Fibroblast of skin of left quadriceps (primary cell): ENCODE measurements around the gene ZNF385D.
"Not testable (repeated sequence)": the region's sequence is repeated elsewhere in the genome, so short reads cannot be mapped to it uniquely, and the experiment has no call there.

Experiments used
- DNase-seq, 2 experiments: peaks; one replicate each; pipeline ENCODE4 v3.0.0-alpha.2; 2013; ENCODE audit warnings: low read depth in 2 of 2

The ZNF385D gene

DNA sequence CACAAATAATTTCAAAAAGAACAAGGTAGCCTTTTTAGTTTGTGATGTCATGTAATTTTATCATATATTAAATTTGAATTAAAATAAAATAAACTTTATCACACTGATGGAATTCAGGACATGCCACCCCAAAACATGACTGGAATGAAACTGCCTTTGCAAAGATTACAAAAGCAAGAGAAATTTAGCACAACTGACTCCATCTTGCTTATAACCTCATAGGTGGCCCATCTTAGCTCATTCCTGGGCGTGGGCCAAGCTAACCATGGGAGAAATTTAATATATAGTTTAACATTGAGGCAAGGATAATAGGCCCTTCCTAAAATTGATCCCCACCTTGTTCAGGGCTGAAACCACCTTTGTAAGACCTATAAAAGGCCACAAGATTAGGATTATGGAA is 235.6 kb downstream of the ZNF385D start:
- no peak for DNase-seq

GRCh38 chr3:21509731-21510470 is 241.1 kb downstream of the ZNF385D start:
- no peak for DNase-seq

DNA sequence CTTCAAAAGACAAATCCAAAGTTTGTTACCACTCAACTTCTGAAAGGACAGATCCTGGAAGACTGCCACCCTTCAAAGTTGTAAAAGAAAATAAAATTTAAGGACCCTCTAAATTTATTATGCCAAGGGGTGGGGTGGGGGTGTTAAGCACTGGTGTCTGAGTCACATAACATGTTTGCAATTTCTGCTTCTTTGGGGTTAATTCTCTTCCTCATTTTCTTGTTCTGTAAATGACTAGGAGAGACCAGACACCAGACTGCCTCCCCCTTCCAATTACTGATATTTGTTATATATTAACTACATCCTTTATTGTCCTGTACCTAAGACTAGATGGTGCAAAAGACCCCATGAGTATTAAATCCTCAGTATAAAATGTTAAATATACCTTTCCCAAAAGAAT is 242.8 kb downstream of the ZNF385D start:
- no peak for DNase-seq

- DNase-seq: no peak
These were observed 245.1 kb downstream of the ZNF385D start for GRCh38 chr3:21505711-21506460.

GRCh38 chr3:21502656-21503055 is 248.4 kb downstream of the ZNF385D start:
- DNase-seq: no peak

GRCh38 chr3:21500834-21501233 is 250.2 kb downstream of the ZNF385D start:
- no peak for DNase-seq

- not testable (repeated sequence) for DNase-seq
These were observed 260.3 kb downstream of the ZNF385D start for GRCh38 chr3:21490671-21491070.

DNA sequence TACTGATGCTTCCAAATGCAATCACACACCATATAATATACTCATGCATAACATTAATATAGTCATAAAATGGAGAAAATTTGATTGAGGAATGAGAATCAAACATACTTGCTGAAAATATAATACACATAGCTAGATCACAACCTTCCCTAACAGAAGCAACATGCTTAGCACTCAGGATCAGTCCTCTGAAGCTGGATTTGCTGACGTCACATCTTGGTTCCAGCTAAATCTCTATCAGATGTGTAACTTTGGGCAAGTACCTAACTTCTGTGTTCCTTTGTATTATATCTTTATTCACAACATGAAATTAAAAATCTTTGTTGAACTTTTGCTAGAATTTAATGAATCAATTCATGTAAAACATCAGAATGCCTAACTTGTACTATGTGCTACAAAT is 263.5 kb downstream of the ZNF385D start:
- no peak for DNase-seq

GRCh38 chr3:21486024-21486935 is 264.7 kb downstream of the ZNF385D start:
- not testable (repeated sequence) for DNase-seq

DNA sequence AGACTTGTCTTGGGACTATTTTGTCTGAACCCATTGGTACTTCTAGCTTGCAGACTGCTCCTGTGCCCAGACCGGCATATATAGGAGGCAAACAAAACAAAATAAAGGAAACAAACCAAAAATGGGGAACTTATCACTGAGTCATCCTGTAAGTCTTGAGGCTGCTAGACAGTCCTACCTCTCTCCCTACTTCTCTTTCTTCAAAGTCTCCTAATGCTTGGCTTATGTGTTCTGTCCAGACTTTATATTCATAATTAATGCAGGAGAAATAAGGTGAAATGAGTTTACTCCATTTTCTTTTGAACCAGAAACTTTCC is 266.2 kb downstream of the ZNF385D start:
- no peak for DNase-seq

- DNase-seq: peak; percentile 56 to 61
These were observed 266.8 kb downstream of the ZNF385D start for GRCh38 chr3:21484057-21484827.

- no peak for DNase-seq
These were observed 269.0 kb downstream of the ZNF385D start for GRCh38 chr3:21481991-21482390.

DNA sequence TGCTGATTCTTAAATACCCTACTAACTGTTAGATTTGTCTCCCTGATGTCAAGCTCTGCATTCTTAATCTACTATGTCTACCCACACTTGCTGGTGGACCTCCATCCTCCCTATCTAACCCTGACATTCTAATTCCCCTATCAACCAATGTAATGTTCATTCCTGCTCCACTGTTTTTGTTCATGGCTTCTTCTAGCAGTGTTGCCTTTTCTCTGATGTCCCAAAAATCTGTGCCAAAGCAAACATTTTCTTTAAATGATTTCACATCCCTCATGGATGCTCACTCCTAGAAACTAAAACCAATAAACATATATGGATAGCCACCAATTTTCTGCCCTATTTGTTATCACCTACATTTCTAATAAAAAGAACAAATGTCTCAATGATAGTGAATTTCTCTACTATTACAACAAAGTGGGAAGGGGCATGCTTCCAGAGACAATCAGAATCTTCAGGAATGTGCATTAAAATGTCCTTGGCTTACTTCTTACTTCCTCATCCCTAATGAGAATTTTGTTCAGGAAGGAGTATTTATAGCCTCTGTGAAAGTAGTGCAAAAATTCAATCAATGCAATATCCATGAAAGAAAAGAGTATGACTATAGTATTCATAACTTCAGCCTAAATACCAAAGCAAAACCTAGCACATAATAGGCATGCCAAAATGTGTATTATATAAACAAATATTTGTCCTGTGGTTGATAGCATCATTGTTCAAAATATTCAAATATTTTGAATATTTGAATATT is 273.3 kb downstream of the ZNF385D start:
- DNase-seq: peak; percentile 40 to 56

- DNase-seq: no peak
These were observed 284.5 kb downstream of the ZNF385D start for GRCh38 chr3:21466476-21466875.

DNA sequence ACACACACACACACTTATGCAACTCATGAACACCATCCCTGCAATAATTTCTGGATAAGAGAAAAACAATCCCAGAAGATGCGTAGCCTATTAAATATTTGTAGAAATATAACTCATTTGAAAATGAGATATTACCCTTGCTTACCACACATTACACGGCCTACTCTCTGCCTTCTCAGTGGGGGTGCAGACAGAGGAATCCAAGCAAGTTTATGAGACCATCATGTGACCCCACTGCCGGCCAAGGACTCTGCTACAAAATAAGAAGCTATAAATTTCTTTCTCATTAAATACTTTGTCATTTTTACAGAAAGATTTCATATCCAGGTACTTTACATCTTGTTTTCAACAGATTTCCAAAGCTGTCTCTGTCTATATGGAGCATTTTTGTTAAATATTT is 286.3 kb downstream of the ZNF385D start:
- DNase-seq: no peak

DNA sequence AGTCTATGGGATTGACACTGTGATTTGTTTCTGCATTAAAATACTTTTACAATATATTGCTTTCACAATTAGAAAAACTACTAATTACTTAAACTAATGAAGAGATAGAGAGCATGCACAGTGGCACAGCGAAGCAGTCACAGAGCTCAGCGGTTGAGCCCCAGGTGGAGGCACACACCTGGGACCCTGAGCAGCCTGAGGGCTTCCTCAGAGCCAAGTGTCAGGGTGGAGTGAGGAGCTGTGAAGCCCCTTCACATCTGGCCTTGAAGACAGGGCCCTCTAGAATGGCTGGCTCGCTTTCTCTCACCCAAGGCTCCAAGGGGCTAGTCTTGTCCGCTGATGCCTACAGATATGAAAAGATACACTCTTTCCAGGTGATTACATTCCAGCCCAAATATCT is 287.7 kb downstream of the ZNF385D start:
- DNase-seq: no peak

GRCh38 chr3:21462141-21462540 is 288.9 kb downstream of the ZNF385D start:
- no peak for DNase-seq

DNA sequence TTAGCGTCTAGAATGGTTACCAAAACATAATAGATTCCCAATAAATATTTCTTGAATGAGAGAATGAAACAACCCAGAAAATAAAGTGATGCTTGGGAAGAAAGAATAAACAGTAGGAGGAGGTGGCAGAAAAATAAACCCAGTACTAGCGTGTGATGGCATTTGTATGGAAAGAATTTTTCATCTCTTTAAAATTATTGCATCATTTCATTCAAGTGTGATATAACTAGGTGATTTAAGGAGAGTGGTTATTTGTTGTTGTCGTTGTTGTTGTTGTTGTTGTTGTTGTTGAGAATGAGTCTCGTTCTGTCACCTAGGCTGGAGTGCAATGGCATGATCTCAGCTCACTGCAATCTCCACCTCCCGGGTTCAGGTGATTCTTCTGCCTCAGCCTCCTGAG is 293.9 kb downstream of the ZNF385D start:
- DNase-seq: no peak

GRCh38 chr3:21449738-21450137 is 301.3 kb downstream of the ZNF385D start:
- DNase-seq: no peak

DNA sequence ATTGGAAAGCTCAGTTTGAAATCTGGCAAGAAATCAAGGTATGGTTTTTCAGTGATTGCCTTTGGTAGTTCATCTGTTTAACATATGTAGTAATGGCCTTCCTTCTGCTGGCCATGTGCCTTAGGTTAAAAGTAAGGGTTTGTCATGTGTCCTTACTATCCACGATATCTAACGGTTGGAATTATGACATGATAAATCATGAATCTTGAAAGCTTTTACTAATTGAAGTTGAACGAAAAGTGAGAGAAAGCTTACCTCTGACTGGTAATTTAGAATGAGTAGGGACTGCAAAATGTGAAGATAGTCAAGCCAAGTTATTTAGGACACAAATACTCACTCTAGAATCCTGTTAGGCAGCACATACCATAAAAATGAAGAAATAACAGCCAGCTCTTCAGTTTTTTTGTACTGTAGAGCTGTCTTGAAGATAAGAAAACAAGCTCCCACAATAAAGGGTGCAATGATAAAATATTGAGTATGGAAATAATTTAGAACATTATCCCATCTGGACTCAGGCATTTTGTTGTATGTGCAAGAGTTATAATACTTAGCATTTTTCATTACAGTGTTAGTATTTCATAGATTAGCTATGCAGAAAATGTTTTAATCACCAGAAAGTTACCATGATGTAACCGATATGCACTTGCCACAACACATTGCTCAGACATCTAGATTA is 303.4 kb downstream of the ZNF385D start:
- DNase-seq: peak; percentile 72 to 81
